ENCODE measurements around the gene NDFIP2.

NDFIP2 gene

GRCh38 chr13:79512950-79513349, 32.0 kb downstream of the NDFIP2 start:
- H3K9ac ChIP-seq (ENCODE audit: low read length) = no peak overlapping the region
- H3K27ac ChIP-seq (ENCODE audit: low read depth, low read length) = no peak overlapping the region
- H4K12ac ChIP-seq (ENCODE audit: low read depth, low read length) = no peak overlapping the region
- H4K91ac ChIP-seq (ENCODE audit: low read depth, low read length) = no peak overlapping the region
- H3K4me2 ChIP-seq (ENCODE audit: low read length) = no peak overlapping the region
- H3K9me3 ChIP-seq (ENCODE audit: insufficient read depth, low read depth, low read length) = no peaks in the 10 kb centered on the region
- H3K4me3 ChIP-seq (ENCODE audit: low read depth, low read length) = no peak overlapping the region
- H4K8ac ChIP-seq (ENCODE audit: low read depth, low read length) = no peak overlapping the region
- no peaks in the 10 kb centered on the region for H3K27me3 ChIP-seq (ENCODE audit: insufficient read depth, low read length)
- H2BK5ac ChIP-seq (ENCODE audit: low read depth, low read length, poor library complexity) = no peak overlapping the region
- no peak overlapping the region for H2BK120ac ChIP-seq (ENCODE audit: insufficient read depth, low read length, poor library complexity)
- H3K18ac ChIP-seq (ENCODE audit: low read length) = no peak overlapping the region
- peaks cover 0 to 2% of the 10 kb centered on the region in 2 experiments for H3K36me3 ChIP-seq (ENCODE audit: control insufficient read depth in 1 of 2, insufficient read depth in 2 of 2, low read length in 2 of 2)
- no peak overlapping the region for H3K4ac ChIP-seq (ENCODE audit: low read depth, low read length)
- H2AK5ac ChIP-seq (ENCODE audit: low read length) = no peak overlapping the region
- no peak overlapping the region for H3K14ac ChIP-seq (ENCODE audit: low read length)
- no peaks in the 10 kb centered on the region for H3K79me1 ChIP-seq (ENCODE audit: low read length)
- no peaks in the 10 kb centered on the region for H3K4me1 ChIP-seq (ENCODE audit: control insufficient read depth in 1 of 2, insufficient read depth in 2 of 2, low read length in 2 of 2)
- DNase-seq = no peak
- no peak overlapping the region for H2AFZ ChIP-seq (ENCODE audit: insufficient read depth, low read length, poor library complexity)
- peaks cover 2% of the 10 kb centered on the region for H3K79me2 ChIP-seq (ENCODE audit: control insufficient read depth, insufficient read depth, low read length, poor library complexity)
- no peak overlapping the region for H3K23ac ChIP-seq (ENCODE audit: low read length)
- H2BK12ac ChIP-seq (ENCODE audit: low read length) = no peak overlapping the region

DNA sequence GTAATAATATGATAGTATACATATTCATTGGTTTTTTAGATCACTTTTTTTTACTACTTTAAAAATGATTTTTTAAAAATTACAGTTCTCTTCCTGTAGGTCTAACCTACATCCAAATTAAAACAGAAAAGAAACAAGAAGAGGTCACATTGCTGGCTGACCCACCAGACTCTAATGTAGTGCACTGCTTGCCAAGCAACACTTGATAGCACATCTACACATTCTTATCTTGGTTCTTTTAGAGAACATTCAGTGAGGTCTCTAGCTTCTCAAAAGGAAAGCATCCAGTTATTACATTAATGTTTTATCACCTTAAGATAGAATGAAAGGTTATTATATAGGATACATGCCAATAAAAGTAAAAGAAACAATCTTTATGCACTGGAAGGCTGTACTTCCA, 35.6 kb downstream of the NDFIP2 start:
- H2BK5ac ChIP-seq (ENCODE audit: low read depth, low read length, poor library complexity) = no peak overlapping the region
- H3K79me2 ChIP-seq (ENCODE audit: control insufficient read depth, insufficient read depth, low read length, poor library complexity) = peaks cover 2% of the 10 kb centered on the region
- H3K27me3 ChIP-seq (ENCODE audit: insufficient read depth, low read length) = no peaks in the 10 kb centered on the region
- no peak overlapping the region for H3K4ac ChIP-seq (ENCODE audit: low read depth, low read length)
- H4K12ac ChIP-seq (ENCODE audit: low read depth, low read length) = no peak overlapping the region
- H3K9me3 ChIP-seq (ENCODE audit: insufficient read depth, low read depth, low read length) = no peaks in the 10 kb centered on the region
- no peak overlapping the region for H3K14ac ChIP-seq (ENCODE audit: low read length)
- H4K91ac ChIP-seq (ENCODE audit: low read depth, low read length) = no peak overlapping the region
- no peak overlapping the region for H3K18ac ChIP-seq (ENCODE audit: low read length)
- peaks cover 2% of the 10 kb centered on the region in 2 experiments for H3K36me3 ChIP-seq (ENCODE audit: control insufficient read depth in 1 of 2, insufficient read depth in 2 of 2, low read length in 2 of 2)
- no peaks in the 10 kb centered on the region for H3K79me1 ChIP-seq (ENCODE audit: low read length)
- DNase-seq = no peak
- no peak overlapping the region for H2BK12ac ChIP-seq (ENCODE audit: low read length)
- no peak overlapping the region for H3K4me2 ChIP-seq (ENCODE audit: low read length)
- H2AFZ ChIP-seq (ENCODE audit: insufficient read depth, low read length, poor library complexity) = no peak overlapping the region
- no peak overlapping the region for H2BK120ac ChIP-seq (ENCODE audit: insufficient read depth, low read length, poor library complexity)
- no peak overlapping the region for H4K8ac ChIP-seq (ENCODE audit: low read depth, low read length)
- no peak overlapping the region for H3K27ac ChIP-seq (ENCODE audit: low read depth, low read length)
- no peaks in the 10 kb centered on the region for H3K4me1 ChIP-seq (ENCODE audit: control insufficient read depth in 1 of 2, insufficient read depth in 2 of 2, low read length in 2 of 2)
- no peak overlapping the region for H2AK5ac ChIP-seq (ENCODE audit: low read length)
- no peak overlapping the region for H3K23ac ChIP-seq (ENCODE audit: low read length)
- no peak overlapping the region for H3K4me3 ChIP-seq (ENCODE audit: low read depth, low read length)
- H3K9ac ChIP-seq (ENCODE audit: low read length) = no peak overlapping the region

GRCh38 chr13:79519255-79519654, 38.3 kb downstream of the NDFIP2 start:
- no peak overlapping the region for H4K91ac ChIP-seq (ENCODE audit: low read depth, low read length)
- no peak overlapping the region for H2AFZ ChIP-seq (ENCODE audit: insufficient read depth, low read length, poor library complexity)
- no peak overlapping the region for H2BK12ac ChIP-seq (ENCODE audit: low read length)
- no peak overlapping the region for H2AK5ac ChIP-seq (ENCODE audit: low read length)
- no peak overlapping the region for H2BK120ac ChIP-seq (ENCODE audit: insufficient read depth, low read length, poor library complexity)
- no peaks in the 10 kb centered on the region for H3K79me1 ChIP-seq (ENCODE audit: low read length)
- no peaks in the 10 kb centered on the region for H3K9me3 ChIP-seq (ENCODE audit: insufficient read depth, low read depth, low read length)
- no CpG with 5 or more reads among the region's 3 CpGs for WGBS (ENCODE audit: extremely low coverage, insufficient coverage, insufficient read length)
- H3K36me3 ChIP-seq (ENCODE audit: control insufficient read depth in 1 of 2, insufficient read depth in 2 of 2, low read length in 2 of 2) = peaks cover 2 to 9% of the 10 kb centered on the region in 2 experiments
- H3K79me2 ChIP-seq (ENCODE audit: control insufficient read depth, insufficient read depth, low read length, poor library complexity) = peaks cover 2% of the 10 kb centered on the region
- no peak overlapping the region for H3K4ac ChIP-seq (ENCODE audit: low read depth, low read length)
- H3K23ac ChIP-seq (ENCODE audit: low read length) = no peak overlapping the region
- peak in 1 of 2 donors; percentile 9 for DNase-seq
- H3K4me1 ChIP-seq (ENCODE audit: control insufficient read depth in 1 of 2, insufficient read depth in 2 of 2, low read length in 2 of 2) = no peaks in the 10 kb centered on the region
- no peak overlapping the region for H3K4me3 ChIP-seq (ENCODE audit: low read depth, low read length)
- no peak overlapping the region for H4K8ac ChIP-seq (ENCODE audit: low read depth, low read length)
- no peak overlapping the region for H3K14ac ChIP-seq (ENCODE audit: low read length)
- no peak overlapping the region for H2BK5ac ChIP-seq (ENCODE audit: low read depth, low read length, poor library complexity)
- H4K12ac ChIP-seq (ENCODE audit: low read depth, low read length) = no peak overlapping the region
- H3K27me3 ChIP-seq (ENCODE audit: insufficient read depth, low read length) = no peaks in the 10 kb centered on the region
- H3K4me2 ChIP-seq (ENCODE audit: low read length) = no peak overlapping the region
- no peak overlapping the region for H3K9ac ChIP-seq (ENCODE audit: low read length)
- no peak overlapping the region for H3K27ac ChIP-seq (ENCODE audit: low read depth, low read length)
- H3K18ac ChIP-seq (ENCODE audit: low read length) = no peak overlapping the region

- no peak overlapping the region for H2AFZ ChIP-seq (ENCODE audit: insufficient read depth, low read length, poor library complexity)
- H2BK12ac ChIP-seq (ENCODE audit: low read length) = no peak overlapping the region
- H3K23ac ChIP-seq (ENCODE audit: low read length) = no peak overlapping the region
- no peak overlapping the region for H3K4me3 ChIP-seq (ENCODE audit: low read depth, low read length)
- H3K27me3 ChIP-seq (ENCODE audit: insufficient read depth, low read length) = no peaks in the 10 kb centered on the region
- H3K4ac ChIP-seq (ENCODE audit: low read depth, low read length) = no peak overlapping the region
- H3K27ac ChIP-seq (ENCODE audit: low read depth, low read length) = no peak overlapping the region
- no peak for DNase-seq
- no peaks in the 10 kb centered on the region for H3K79me1 ChIP-seq (ENCODE audit: low read length)
- H4K12ac ChIP-seq (ENCODE audit: low read depth, low read length) = no peak overlapping the region
- H2BK5ac ChIP-seq (ENCODE audit: low read depth, low read length, poor library complexity) = no peak overlapping the region
- no peaks in the 10 kb centered on the region for H3K9me3 ChIP-seq (ENCODE audit: insufficient read depth, low read depth, low read length)
- H3K9ac ChIP-seq (ENCODE audit: low read length) = no peak overlapping the region
- no peak overlapping the region for H4K91ac ChIP-seq (ENCODE audit: low read depth, low read length)
- H2BK120ac ChIP-seq (ENCODE audit: insufficient read depth, low read length, poor library complexity) = no peak overlapping the region
- no peaks in the 10 kb centered on the region for H3K79me2 ChIP-seq (ENCODE audit: control insufficient read depth, insufficient read depth, low read length, poor library complexity)
- H2AK5ac ChIP-seq (ENCODE audit: low read length) = no peak overlapping the region
- peaks cover 0 to 2% of the 10 kb centered on the region in 2 experiments for H3K4me1 ChIP-seq (ENCODE audit: control insufficient read depth in 1 of 2, insufficient read depth in 2 of 2, low read length in 2 of 2)
- no peak overlapping the region for H3K14ac ChIP-seq (ENCODE audit: low read length)
- H3K36me3 ChIP-seq (ENCODE audit: control insufficient read depth in 1 of 2, insufficient read depth in 2 of 2, low read length in 2 of 2) = peaks cover 4 to 9% of the 10 kb centered on the region in 2 experiments
- no peak overlapping the region for H3K4me2 ChIP-seq (ENCODE audit: low read length)
- no peak overlapping the region for H4K8ac ChIP-seq (ENCODE audit: low read depth, low read length)
- no peak overlapping the region for H3K18ac ChIP-seq (ENCODE audit: low read length)
These were observed 41.6 kb downstream of the NDFIP2 start for GRCh38 chr13:79522583-79522982.
